Endothelial cell (in vitro differentiated cells): ENCODE results near the gene SMIM43. TPM values are rescaled to one million over a fixed set of nuclear protein-coding genes. Genes with fewer than 3 reads are reported as not detected.

ENCODE experiments used
- DNase-seq: peaks from one replicate; pipeline ENCODE4 v3.0.0; 2021; ENCODE audit warnings: low spot score
- H3K27ac Mint-ChIP-seq: one replicate; pipeline ENCODE4 v1.8.0; 2021; ENCODE audit warnings: mixed read lengths, inconsistent platforms; ENCODE audit not compliant: unreplicated experiment
- H3K27me3 Mint-ChIP-seq: one replicate; pipeline ENCODE4 v1.8.0; 2021; ENCODE audit warnings: mild to moderate bottlenecking, moderate library complexity, mixed read lengths, inconsistent platforms; ENCODE audit not compliant: unreplicated experiment
- H3K36me3 Mint-ChIP-seq: one replicate; pipeline ENCODE4 v1.8.0; 2021; ENCODE audit warnings: mild to moderate bottlenecking, low read depth, mixed read lengths, inconsistent platforms; ENCODE audit not compliant: unreplicated experiment
- H3K4me1 Mint-ChIP-seq: one replicate; pipeline ENCODE4 v1.8.0; 2021; ENCODE audit warnings: mild to moderate bottlenecking, mixed read lengths, inconsistent platforms; ENCODE audit not compliant: unreplicated experiment
- H3K4me3 Mint-ChIP-seq: one replicate; pipeline ENCODE4 v1.8.0; 2021; ENCODE audit warnings: mild to moderate bottlenecking, mixed read lengths, inconsistent platforms; ENCODE audit not compliant: unreplicated experiment
- H3K9me3 Mint-ChIP-seq: one replicate; pipeline ENCODE4 v1.8.0; 2021; ENCODE audit warnings: mixed read lengths, inconsistent platforms; ENCODE audit not compliant: unreplicated experiment
- CTCF ChIP-seq: fragments of 200-600 bp; sonication (generic); IDR thresholded peaks from one replicate; pipeline ENCODE4 v1.5.0; 2021; ENCODE audit warnings: antibody characterized with exemption; ENCODE audit not compliant: unreplicated experiment
- total RNA-seq: library from RNA; stranded (reverse); fragmentation: NEBNext Ultra II Directional; extraction: Animal tissue kit (Norgen Biotek cat#: 25700); gene quantifications from one replicate; pipeline ENCODE4 v1.2.1, GENCODE V29; 2021; ENCODE audit not compliant: unreplicated experiment

Gene SMIM43
- total RNA-seq, 1 donor from 2014 or later = 19.8 TPM

DNA sequence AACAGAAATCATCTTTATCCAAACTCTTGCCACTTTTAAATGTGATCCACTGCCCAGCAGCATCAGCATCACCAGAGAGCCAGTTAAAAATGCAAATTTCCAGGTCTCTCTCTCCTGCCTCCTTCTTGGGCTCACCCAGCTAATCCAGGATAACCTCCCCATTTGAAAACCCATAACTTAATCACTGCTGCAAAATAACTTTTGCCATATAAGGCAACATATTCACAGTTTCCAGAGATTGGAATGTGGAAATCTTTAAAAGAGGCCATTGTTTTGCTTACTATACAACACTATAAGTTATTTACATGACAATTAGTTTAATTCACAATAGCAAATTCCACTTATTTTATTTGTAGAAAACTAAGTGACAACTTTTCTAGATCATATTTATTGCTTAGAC lies 31.3 kb upstream of the SMIM43 start:
- Mint-ChIP-seq H3K9me3 (no peaks in the 10 kb centered on the region), H3K4me1 (peaks cover 9% of the 10 kb centered on the region), H3K27me3 (peaks cover 5% of the 10 kb centered on the region), H3K27ac (no peak overlapping the region), H3K4me3 (no peak overlapping the region), H3K36me3 (no peaks in the 10 kb centered on the region)
- TF ChIP-seq CTCF = no peak
- no peak for DNase-seq

GRCh38 chr4:121794505-121795188 lies 29.7 kb upstream of the SMIM43 start:
- Mint-ChIP-seq H3K4me3 (no peak overlapping the region), H3K27me3 (peaks cover 3% of the 10 kb centered on the region), H3K4me1 (no peaks in the 10 kb centered on the region), H3K9me3 (no peaks in the 10 kb centered on the region), H3K27ac (no peak overlapping the region), H3K36me3 (no peaks in the 10 kb centered on the region)
- TF ChIP-seq CTCF = no peak
- no peak for DNase-seq

GRCh38 chr4:121792966-121793365 lies 28.0 kb upstream of the SMIM43 start:
- H3K4me3 Mint-ChIP-seq = no peak overlapping the region
- no peak for DNase-seq
- H3K27me3 Mint-ChIP-seq = peaks cover 3% of the 10 kb centered on the region
- H3K9me3 Mint-ChIP-seq = no peaks in the 10 kb centered on the region
- no peaks in the 10 kb centered on the region for H3K36me3 Mint-ChIP-seq
- TF ChIP-seq CTCF = no peak
- H3K27ac Mint-ChIP-seq = no peak overlapping the region
- peaks cover 6% of the 10 kb centered on the region for H3K4me1 Mint-ChIP-seq

- no peak overlapping the region for H3K4me3 Mint-ChIP-seq
- H3K27me3 Mint-ChIP-seq = peaks cover 3% of the 10 kb centered on the region
- H3K9me3 Mint-ChIP-seq = no peaks in the 10 kb centered on the region
- no peak overlapping the region for H3K27ac Mint-ChIP-seq
- DNase-seq = no peak
- peaks cover 11% of the 10 kb centered on the region for H3K4me1 Mint-ChIP-seq
- no peaks in the 10 kb centered on the region for H3K36me3 Mint-ChIP-seq
- no peak for TF ChIP-seq CTCF
Observed at GRCh38 chr4:121791481-121791880, 26.5 kb upstream of the SMIM43 start.

DNA sequence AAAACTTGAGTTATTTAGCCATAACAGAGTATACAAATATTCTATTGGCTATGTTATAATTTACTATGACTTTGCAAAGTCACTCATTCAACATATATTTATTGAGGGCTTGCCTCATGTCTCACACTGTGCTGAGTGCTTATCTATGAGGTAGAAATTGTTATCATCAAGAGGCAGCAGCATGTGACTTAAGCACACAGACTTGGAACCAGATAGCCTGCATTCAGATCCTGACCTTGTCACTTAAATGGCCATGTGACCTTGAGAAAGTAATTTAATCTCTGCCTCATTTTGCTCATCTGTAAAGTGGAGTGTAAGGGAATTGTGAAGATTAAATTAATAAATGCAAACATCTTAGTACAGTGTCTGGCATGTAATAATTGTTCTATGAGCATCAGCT lies 26.0 kb upstream of the SMIM43 start:
- TF ChIP-seq CTCF = no peak
- no peaks in the 10 kb centered on the region for H3K36me3 Mint-ChIP-seq
- DNase-seq = no peak
- H3K4me1 Mint-ChIP-seq = peaks cover 11% of the 10 kb centered on the region
- peaks cover 3% of the 10 kb centered on the region for H3K27me3 Mint-ChIP-seq
- no peaks in the 10 kb centered on the region for H3K9me3 Mint-ChIP-seq
- no peak overlapping the region for H3K27ac Mint-ChIP-seq
- no peak overlapping the region for H3K4me3 Mint-ChIP-seq
